Measurements from ENCODE around the gene TATDN2.

TATDN2 gene

DNA sequence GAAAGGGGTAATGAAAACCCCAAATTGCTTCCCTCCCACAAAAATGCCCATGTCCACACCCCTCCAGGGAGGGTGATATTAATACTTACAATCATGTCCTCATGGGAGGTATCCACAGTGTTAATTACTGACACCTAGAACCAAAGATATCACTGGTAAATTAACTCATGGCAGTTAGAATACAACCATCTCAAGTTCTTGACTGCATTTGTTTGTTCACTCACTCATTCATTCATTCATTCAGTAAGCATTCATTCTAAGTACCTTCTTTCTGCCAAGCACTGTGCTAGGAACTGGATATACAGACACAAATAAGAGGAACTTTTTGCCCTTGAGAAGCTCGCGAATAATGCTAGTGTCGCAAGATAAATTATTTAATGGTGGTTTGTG lies 69.7 kb downstream of the TATDN2 start:
- no peak overlapping the region for H3K4me3 ChIP-seq (ENCODE audit: control insufficient read depth, low read depth, low read length)
- TF ChIP-seq, protein P1, sequence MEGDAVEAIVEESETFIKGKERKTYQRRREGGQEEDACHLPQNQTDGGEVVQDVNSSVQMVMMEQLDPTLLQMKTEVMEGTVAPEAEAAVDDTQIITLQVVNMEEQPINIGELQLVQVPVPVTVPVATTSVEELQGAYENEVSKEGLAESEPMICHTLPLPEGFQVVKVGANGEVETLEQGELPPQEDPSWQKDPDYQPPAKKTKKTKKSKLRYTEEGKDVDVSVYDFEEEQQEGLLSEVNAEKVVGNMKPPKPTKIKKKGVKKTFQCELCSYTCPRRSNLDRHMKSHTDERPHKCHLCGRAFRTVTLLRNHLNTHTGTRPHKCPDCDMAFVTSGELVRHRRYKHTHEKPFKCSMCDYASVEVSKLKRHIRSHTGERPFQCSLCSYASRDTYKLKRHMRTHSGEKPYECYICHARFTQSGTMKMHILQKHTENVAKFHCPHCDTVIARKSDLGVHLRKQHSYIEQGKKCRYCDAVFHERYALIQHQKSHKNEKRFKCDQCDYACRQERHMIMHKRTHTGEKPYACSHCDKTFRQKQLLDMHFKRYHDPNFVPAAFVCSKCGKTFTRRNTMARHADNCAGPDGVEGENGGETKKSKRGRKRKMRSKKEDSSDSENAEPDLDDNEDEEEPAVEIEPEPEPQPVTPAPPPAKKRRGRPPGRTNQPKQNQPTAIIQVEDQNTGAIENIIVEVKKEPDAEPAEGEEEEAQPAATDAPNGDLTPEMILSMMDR (IDR thresholded peaks at IDR 0.05; ENCODE audit: control insufficient read depth, insufficient read depth, low read depth, low read length, missing control alignments) = no peak
- DNase-seq (ENCODE audit: low read depth) = no peak

GRCh38 chr3:10319251-10319650 lies 71.0 kb downstream of the TATDN2 start:
- no peak for DNase-seq (ENCODE audit: low read depth)
- peak overlapping the region; percentile 99 for H3K4me3 ChIP-seq (ENCODE audit: control insufficient read depth, low read depth, low read length)
- TF ChIP-seq, protein P1 (IDR thresholded peaks at IDR 0.05; ENCODE audit: control insufficient read depth, insufficient read depth, low read depth, low read length, missing control alignments) = no peak

DNA sequence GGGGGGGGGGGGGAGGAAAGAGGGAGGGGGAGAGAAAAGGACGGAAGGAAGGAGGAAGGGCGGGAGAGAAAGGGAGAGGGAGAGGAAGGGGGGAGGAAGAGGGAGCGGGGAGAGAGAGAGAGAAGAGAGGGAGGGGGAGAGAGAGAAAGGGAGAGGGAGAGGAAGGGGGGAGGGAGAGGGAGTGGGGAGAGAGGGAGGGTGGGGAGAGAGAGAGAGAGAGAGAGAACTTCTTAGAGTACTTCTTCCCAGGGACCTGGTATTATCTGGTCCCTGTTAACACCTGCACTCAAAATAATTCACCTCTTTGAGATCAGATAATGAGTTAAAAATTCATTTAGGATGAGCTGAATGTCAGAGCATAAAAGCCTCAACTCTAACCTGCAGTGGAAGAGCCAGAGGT lies 71.5 kb downstream of the TATDN2 start:
- TF ChIP-seq, protein P1 (IDR thresholded peaks at IDR 0.05; ENCODE audit: control insufficient read depth, insufficient read depth, low read depth, low read length, missing control alignments) = no peak
- H3K4me3 ChIP-seq (ENCODE audit: control insufficient read depth, low read depth, low read length) = peak overlapping the region; percentile 99
- no peak for DNase-seq (ENCODE audit: low read depth)

DNA sequence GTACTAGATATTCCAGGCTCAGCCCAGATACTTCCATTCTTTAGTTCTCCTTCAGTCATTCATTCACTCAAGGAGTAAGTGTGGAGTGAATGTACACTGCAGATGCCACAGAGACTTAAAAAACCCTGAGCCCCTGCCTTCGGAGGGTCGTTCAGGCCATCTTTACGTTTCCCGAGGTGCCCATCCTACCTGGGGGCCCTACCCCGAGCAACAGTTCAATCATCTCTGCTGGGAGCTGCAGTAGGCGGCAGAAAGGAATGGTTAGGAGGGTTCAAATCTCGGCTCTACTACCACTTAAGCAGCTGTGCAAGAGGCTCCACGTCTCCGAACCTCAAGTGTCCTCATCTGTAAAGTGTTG lies 72.0 kb downstream of the TATDN2 start:
- peak overlapping the region; percentile 99 for H3K4me3 ChIP-seq (ENCODE audit: control insufficient read depth, low read depth, low read length)
- no peak for DNase-seq (ENCODE audit: low read depth)
- TF ChIP-seq, protein P1 (IDR thresholded peaks at IDR 0.05; ENCODE audit: control insufficient read depth, insufficient read depth, low read depth, low read length, missing control alignments) = no peak

DNA sequence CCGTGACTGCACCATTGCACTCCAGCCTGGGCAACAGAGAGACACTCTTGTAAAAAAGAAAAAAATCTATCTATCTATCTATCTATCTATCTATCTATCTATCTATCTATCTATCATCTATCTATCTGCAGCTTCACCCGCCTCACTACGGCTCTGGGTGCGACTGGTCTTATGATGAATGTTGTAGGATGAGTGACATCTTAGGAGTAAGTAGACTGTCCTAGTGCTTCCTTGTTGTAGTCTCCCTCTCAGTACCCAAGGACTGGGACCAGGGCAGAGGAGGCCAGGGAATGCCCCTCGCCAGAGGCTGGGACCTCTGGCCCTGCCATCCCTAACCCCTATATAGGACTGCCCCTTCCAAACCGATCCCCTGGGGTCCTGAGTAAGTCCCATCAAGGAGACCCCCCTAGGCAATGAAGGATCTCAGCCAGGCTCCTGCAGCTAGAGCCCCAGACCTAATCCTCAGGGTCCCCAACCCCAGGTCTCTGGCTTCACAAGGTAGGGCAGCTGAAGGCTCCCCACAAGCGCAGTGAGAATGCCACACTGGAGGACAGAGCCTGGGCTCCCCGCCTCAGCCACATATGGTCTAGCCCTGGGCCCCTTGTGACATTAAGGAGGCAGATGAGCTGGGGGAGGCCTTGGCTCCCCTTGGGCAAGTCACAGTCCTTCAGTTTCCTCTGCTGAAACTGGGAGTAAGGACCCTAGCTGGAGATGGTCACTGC lies 73.5 kb downstream of the TATDN2 start:
- H3K4me3 ChIP-seq (ENCODE audit: control insufficient read depth, low read depth, low read length) = no peak overlapping the region
- TF ChIP-seq, protein P1 (IDR thresholded peaks at IDR 0.05; ENCODE audit: control insufficient read depth, insufficient read depth, low read depth, low read length, missing control alignments) = no peak

DNA sequence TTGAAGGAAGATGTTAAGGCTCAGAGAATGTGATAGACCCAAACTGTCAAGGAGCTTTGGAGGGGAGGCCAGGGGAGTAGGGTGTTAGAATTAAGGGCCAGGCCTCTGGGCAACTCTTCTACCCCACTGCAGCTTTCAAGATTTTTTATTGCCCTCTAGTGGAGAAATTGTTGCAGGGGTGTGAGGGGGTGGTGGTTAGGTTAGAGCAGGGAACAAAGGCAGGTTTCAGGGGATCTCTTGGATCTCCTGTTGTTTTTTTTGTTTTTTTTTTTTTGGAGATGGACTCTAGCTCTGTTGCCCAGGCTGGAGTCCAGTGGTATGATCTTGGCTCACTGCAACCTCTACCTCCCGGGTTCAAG lies 74.1 kb downstream of the TATDN2 start:
- no peak for DNase-seq (ENCODE audit: low read depth)
- TF ChIP-seq, protein P1 (IDR thresholded peaks at IDR 0.05; ENCODE audit: control insufficient read depth, insufficient read depth, low read depth, low read length, missing control alignments) = peak; percentile 24
- no peak overlapping the region for H3K4me3 ChIP-seq (ENCODE audit: control insufficient read depth, low read depth, low read length)

More for the DNA sequence above, 73.5 kb downstream of the TATDN2 start:
- DNase-seq (ENCODE audit: low read depth) = no peak
